Measurements from ENCODE around the gene NFU1. TPM values are rescaled to one million over a fixed set of nuclear protein-coding genes. Genes with fewer than 3 reads are reported as not detected.
"Not testable (repeated sequence)": the region's sequence is repeated elsewhere in the genome, so short reads cannot be mapped to it uniquely, and the experiment has no call there.

NFU1 gene
- polyA plus RNA-seq, 1 of the 3 experiments (the other 2 are of a cell fraction): 23.5 TPM

DNA sequence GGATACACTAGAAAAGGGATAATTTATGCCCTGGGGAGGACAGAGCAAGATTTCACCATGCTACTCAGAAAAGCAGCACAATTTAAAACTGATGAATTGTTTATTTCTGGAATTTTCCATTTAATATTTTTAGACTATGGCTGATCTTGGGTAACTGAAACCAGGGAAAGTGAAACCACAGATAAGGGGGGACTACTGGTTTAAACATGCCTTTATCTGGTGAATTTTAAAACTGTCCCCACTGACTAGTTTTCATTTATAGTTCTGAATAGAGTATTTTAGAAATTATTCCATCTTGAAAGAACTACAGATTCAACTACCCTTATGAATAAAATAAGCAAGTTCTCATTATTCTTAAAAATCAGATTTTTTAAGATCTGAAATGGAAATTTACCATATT lies 15.0 kb downstream of the NFU1 start:
- POLR2A ChIA-PET: no interaction called here
- Histone ChIP-seq H3K36me3 (replicated peaks in 1 of 2; ENCODE audit: control insufficient read depth in 1 of 2, insufficient read depth in 2 of 2, low read length in 1 of 2) (peaks cover 0 to 39% of the 10 kb centered on the region in 2 experiments), H3K27ac (ENCODE audit: low read depth in 2 of 2, low read length in 1 of 2) (no peak overlapping the region), H4K20me1 (ENCODE audit: insufficient read depth) (no peaks in the 10 kb centered on the region), H3F3A (replicated peaks; ENCODE audit: insufficient read depth) (peaks cover 6% of the 10 kb centered on the region), H3K4me3 (ENCODE audit: low read depth in 2 of 2, low read length in 1 of 2) (no peak overlapping the region), H3K9me3 (no peaks in the 10 kb centered on the region), H2AFZ (ENCODE audit: low read depth) (no peak overlapping the region), H3K4me2 (no peak overlapping the region), H3K9ac (no peak overlapping the region), H3K79me2 (ENCODE audit: insufficient read depth) (peaks cover 4% of the 10 kb centered on the region), H3K27me3 (ENCODE audit: insufficient read depth) (no peaks in the 10 kb centered on the region), H3K4me1 (ENCODE audit: control insufficient read depth in 1 of 2, insufficient read depth in 2 of 2, low read depth in 1 of 2, low read length in 1 of 2) (no peaks in the 10 kb centered on the region), H3K9me2 (no peaks in the 10 kb centered on the region)
- DNase-seq: no peak
- TF ChIP-seq REST (IDR thresholded peaks at IDR 0.05; ENCODE audit: low read depth, low read length): no peak
- TF ChIP-seq FOSL2 (IDR thresholded peaks at IDR 0.05; ENCODE audit: borderline replicate concordance, low read depth): no peak
- no peak for TF ChIP-seq YY1 (IDR thresholded peaks at IDR 0.05; ENCODE audit: low read depth)
- CTCF ChIA-PET: no interaction called here

GRCh38 chr2:69419111-69419510 lies 18.1 kb downstream of the NFU1 start:
- POLR2A ChIA-PET; H4K20me1 ChIP-seq (ENCODE audit: insufficient read depth); H3K4me3 ChIP-seq (ENCODE audit: low read depth in 2 of 2, low read length in 1 of 2); DNase-seq; H2AFZ ChIP-seq (ENCODE audit: low read depth); H3F3A ChIP-seq (replicated peaks; ENCODE audit: insufficient read depth); H3K4me2 ChIP-seq; H3K79me2 ChIP-seq (ENCODE audit: insufficient read depth); H3K4me1 ChIP-seq (ENCODE audit: control insufficient read depth in 1 of 2, insufficient read depth in 2 of 2, low read depth in 1 of 2, low read length in 1 of 2); H3K9me2 ChIP-seq; H3K27ac ChIP-seq (ENCODE audit: low read depth in 2 of 2, low read length in 1 of 2); H3K9ac ChIP-seq; H3K27me3 ChIP-seq (ENCODE audit: insufficient read depth); H3K9me3 ChIP-seq: not testable (repeated sequence)
- 83% methylated on average over 7 of the region's 7 CpGs for WGBS (ENCODE audit: low lambda C conversion rate)
- CTCF ChIA-PET: interaction anchor here (0.7 kb wide), 1 partner anchor 511 kb away, joined by 3 read pairs; no protein-coding TSS in a partner anchor
- H3K36me3 ChIP-seq (replicated peaks in 1 of 2; ENCODE audit: control insufficient read depth in 1 of 2, insufficient read depth in 2 of 2, low read length in 1 of 2): peaks cover 8 to 48% of the 10 kb centered on the region in 2 experiments

DNA sequence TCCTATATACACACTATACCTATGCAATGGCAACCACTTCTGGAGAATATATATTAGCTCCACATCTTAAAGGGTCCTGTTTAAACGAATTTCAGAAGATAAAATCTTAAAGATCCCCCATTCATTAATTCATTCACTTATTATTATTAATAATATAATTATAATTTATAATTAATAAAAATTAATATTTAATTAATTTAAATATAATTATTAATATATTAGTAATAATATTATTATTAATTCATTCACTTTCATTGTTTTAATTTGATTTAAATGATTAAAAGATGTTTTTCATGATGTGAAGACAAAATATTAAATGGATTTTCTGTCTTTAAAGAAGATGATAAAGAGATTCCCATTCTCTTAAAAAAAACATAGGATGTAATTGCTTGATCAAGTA lies 21.1 kb downstream of the NFU1 start:
- Histone ChIP-seq H3K9me2 (no peaks in the 10 kb centered on the region), H2AFZ (ENCODE audit: low read depth) (no peak overlapping the region), H3K27ac (ENCODE audit: low read depth in 2 of 2, low read length in 1 of 2) (no peak overlapping the region), H3K4me1 (ENCODE audit: control insufficient read depth in 1 of 2, insufficient read depth in 2 of 2, low read depth in 1 of 2, low read length in 1 of 2) (no peaks in the 10 kb centered on the region), H3F3A (replicated peaks; ENCODE audit: insufficient read depth) (peaks cover 6% of the 10 kb centered on the region), H3K27me3 (ENCODE audit: insufficient read depth) (no peaks in the 10 kb centered on the region), H3K36me3 (replicated peaks in 1 of 2; ENCODE audit: control insufficient read depth in 1 of 2, insufficient read depth in 2 of 2, low read length in 1 of 2) (peaks cover 8 to 56% of the 10 kb centered on the region in 2 experiments), H3K9ac (no peak overlapping the region), H3K4me2 (no peak overlapping the region), H3K9me3 (no peaks in the 10 kb centered on the region), H3K79me2 (ENCODE audit: insufficient read depth) (no peaks in the 10 kb centered on the region; the same call in 1 of the 2 replicates), H4K20me1 (ENCODE audit: insufficient read depth) (no peaks in the 10 kb centered on the region), H3K4me3 (ENCODE audit: low read depth in 2 of 2, low read length in 1 of 2) (no peak overlapping the region)
- no peak for TF ChIP-seq RAD21 (IDR thresholded peaks at IDR 0.05; ENCODE audit: low read length)
- CTCF ChIA-PET: no interaction called here
- POLR2A ChIA-PET: no interaction called here
- no peak for DNase-seq
- 47% methylated on average over 1 of the region's 1 CpG for WGBS (ENCODE audit: low lambda C conversion rate)

All from SK-N-SH (cell line).